ENCODE data around the gene CD69.

Gene CD69

DNA sequence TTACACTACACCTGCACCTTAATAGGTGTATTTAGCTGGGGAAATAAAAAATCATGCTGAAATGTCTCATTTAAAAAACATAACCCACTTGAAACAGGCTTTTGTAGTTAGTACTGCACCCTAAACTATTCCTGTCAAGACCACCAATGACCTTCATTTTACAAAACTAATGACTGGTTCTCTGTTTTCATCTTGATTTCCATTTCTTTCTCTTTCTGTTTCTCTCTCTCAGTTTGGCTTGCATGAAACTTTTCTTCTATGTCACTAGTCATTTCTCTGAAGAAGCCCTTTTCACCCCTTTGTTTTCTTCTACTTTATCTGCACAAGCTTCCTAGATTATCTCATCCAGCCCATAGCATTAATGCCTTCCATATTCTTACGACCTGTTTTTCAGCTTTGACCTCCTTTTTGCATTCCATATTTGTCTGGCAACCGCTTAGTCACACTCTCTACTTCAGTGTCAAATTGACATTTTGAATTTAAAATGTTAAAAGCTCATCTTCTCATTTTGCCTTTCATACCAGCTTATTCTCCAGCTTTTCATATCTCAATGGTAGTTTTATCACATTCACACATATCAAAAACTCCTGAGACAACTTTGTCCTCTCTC is 33.9 kb upstream of the CD69 start:
- Histone ChIP-seq H3K4me3 (ENCODE audit: low read depth in 1 of 2, low read length in 2 of 2) (no peak overlapping the region), H3K27me3 (ENCODE audit: low read depth, low read length) (no peaks in the 10 kb centered on the region), H3K27ac (ENCODE audit: low read length) (no peak overlapping the region), H3K36me3 (ENCODE audit: control insufficient read depth in 1 of 2, insufficient read depth in 2 of 2, low read length in 2 of 2) (no peaks in the 10 kb centered on the region), H3K4me1 (ENCODE audit: control insufficient read depth in 1 of 2, insufficient read depth in 2 of 2, low read length in 2 of 2) (no peaks in the 10 kb centered on the region), H3K9me3 (ENCODE audit: control insufficient read depth in 1 of 2, low read length in 2 of 2) (no peaks in the 10 kb centered on the region)

DNA sequence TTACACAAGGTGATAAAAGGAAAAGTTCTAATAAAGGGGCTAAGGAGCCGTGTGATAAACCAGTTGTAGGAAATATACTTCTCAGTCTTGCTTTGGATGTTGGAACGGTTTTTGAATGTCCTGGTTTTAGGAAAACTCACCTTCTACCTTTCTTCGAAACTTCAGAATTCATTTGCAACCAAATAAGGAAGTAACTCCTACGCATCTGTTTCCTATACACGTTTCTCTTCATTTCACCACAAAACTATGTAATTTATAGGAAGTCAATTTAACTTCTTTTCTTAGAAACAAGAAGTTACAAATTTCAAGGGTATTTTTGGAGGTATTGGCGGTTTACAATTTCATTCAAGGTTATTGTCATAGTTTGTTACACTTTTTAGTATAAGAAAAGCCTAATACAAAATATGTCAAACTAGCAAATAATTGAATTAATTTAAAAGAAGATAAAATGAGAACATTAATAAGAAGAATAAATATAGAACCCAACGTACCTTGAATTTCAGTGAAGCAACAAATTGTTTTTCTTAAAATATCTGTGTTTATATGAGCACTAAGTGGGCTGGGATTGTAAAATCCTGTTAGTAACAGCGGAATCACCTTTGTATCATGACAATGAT is 33.2 kb upstream of the CD69 start:
- no peak overlapping the region for H3K27ac ChIP-seq (ENCODE audit: low read length)
- H3K4me1 ChIP-seq (ENCODE audit: control insufficient read depth in 1 of 2, insufficient read depth in 2 of 2, low read length in 2 of 2), result no peaks in the 10 kb centered on the region
- H3K9me3 ChIP-seq (ENCODE audit: control insufficient read depth in 1 of 2, low read length in 2 of 2), result no peaks in the 10 kb centered on the region
- no peak overlapping the region for H3K4me3 ChIP-seq (ENCODE audit: low read depth in 1 of 2, low read length in 2 of 2)
- H3K36me3 ChIP-seq (ENCODE audit: control insufficient read depth in 1 of 2, insufficient read depth in 2 of 2, low read length in 2 of 2), result no peaks in the 10 kb centered on the region
- H3K27me3 ChIP-seq (ENCODE audit: low read depth, low read length), result no peaks in the 10 kb centered on the region

GRCh38 chr12:9792961-9793617 is 32.4 kb upstream of the CD69 start:
- H3K27me3 ChIP-seq (ENCODE audit: low read depth, low read length), result no peaks in the 10 kb centered on the region
- H3K9me3 ChIP-seq (ENCODE audit: control insufficient read depth in 1 of 2, low read length in 2 of 2), result no peaks in the 10 kb centered on the region
- H3K27ac ChIP-seq (ENCODE audit: low read length), result no peak overlapping the region
- H3K36me3 ChIP-seq (ENCODE audit: control insufficient read depth in 1 of 2, insufficient read depth in 2 of 2, low read length in 2 of 2), result no peaks in the 10 kb centered on the region
- H3K4me3 ChIP-seq (ENCODE audit: low read depth in 1 of 2, low read length in 2 of 2), result no peak overlapping the region
- H3K4me1 ChIP-seq (ENCODE audit: control insufficient read depth in 1 of 2, insufficient read depth in 2 of 2, low read length in 2 of 2), result no peaks in the 10 kb centered on the region

DNA sequence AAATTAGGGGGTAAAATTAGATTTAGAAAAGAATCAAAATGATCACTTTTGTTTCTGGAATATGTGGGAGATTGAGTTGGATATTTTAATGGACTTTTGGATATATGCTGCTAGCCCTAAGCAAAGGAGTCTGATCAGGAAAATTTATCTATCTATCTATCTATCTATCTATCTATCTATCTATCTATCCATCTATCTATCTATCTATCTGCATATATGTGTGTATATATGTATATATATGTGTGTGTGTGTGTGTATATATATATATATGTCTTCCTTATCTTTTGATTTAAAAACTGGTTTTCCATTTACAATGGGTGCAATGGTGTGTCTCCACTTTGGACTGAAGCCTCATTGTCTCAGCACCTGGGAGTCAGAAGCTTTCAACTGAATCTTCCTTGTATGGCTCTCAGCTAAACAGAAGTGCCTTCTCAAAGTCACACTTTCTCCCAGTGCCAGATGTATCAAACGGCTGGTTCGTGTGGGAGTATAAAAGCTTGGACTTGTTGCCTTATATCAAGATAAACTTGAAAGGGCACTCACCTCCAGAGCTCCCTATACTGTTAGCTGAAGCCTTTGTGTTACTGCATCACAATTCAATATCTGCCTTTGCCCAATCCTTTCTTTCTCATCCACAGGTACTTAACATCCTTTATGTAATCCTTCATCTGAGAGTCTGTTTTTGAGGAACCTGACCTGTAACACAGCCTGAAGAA is 31.6 kb upstream of the CD69 start:
- Histone ChIP-seq H3K4me3 (ENCODE audit: low read depth in 1 of 2, low read length in 2 of 2) (no peak overlapping the region), H3K27ac (ENCODE audit: low read length) (no peak overlapping the region), H3K36me3 (ENCODE audit: control insufficient read depth in 1 of 2, insufficient read depth in 2 of 2, low read length in 2 of 2) (no peaks in the 10 kb centered on the region), H3K9me3 (ENCODE audit: control insufficient read depth in 1 of 2, low read length in 2 of 2) (no peaks in the 10 kb centered on the region), H3K4me1 (ENCODE audit: control insufficient read depth in 1 of 2, insufficient read depth in 2 of 2, low read length in 2 of 2) (no peaks in the 10 kb centered on the region), H3K27me3 (ENCODE audit: low read depth, low read length) (no peaks in the 10 kb centered on the region)

- no peak overlapping the region for H3K4me3 ChIP-seq (ENCODE audit: low read depth in 1 of 2, low read length in 2 of 2)
- H3K27me3 ChIP-seq (ENCODE audit: low read depth, low read length), result no peaks in the 10 kb centered on the region
- H3K36me3 ChIP-seq (ENCODE audit: control insufficient read depth in 1 of 2, insufficient read depth in 2 of 2, low read length in 2 of 2), result no peaks in the 10 kb centered on the region
- no peaks in the 10 kb centered on the region for H3K4me1 ChIP-seq (ENCODE audit: control insufficient read depth in 1 of 2, insufficient read depth in 2 of 2, low read length in 2 of 2)
- no peak overlapping the region for H3K27ac ChIP-seq (ENCODE audit: low read length)
- no peaks in the 10 kb centered on the region for H3K9me3 ChIP-seq (ENCODE audit: control insufficient read depth in 1 of 2, low read length in 2 of 2)
These were observed 26.3 kb upstream of the CD69 start for GRCh38 chr12:9786726-9787717.

DNA sequence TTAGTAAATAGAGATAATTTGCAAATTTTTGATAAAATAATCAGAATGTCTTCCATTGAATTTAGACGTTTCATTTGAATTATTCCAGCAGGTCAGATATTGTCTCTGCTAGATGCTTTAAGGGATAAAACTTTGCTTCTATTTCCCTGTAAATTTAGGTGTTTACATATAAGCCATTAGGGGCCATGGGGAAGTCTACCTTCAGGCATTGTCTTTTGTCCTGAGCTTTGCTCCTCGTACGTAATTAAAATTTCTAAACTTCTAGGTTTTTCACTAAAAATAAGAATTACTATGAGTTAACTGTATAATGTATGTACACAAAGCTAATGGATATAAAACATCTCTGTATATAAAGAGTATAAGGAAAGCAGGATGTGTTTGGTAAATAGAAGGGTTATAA is 24.1 kb upstream of the CD69 start:
- Histone ChIP-seq H3K4me1 (ENCODE audit: control insufficient read depth in 1 of 2, insufficient read depth in 2 of 2, low read length in 2 of 2) (no peaks in the 10 kb centered on the region), H3K27me3 (ENCODE audit: low read depth, low read length) (no peaks in the 10 kb centered on the region), H3K27ac (ENCODE audit: low read length) (no peak overlapping the region), H3K4me3 (ENCODE audit: low read depth in 1 of 2, low read length in 2 of 2) (no peak overlapping the region), H3K9me3 (ENCODE audit: control insufficient read depth in 1 of 2, low read length in 2 of 2) (no peaks in the 10 kb centered on the region), H3K36me3 (ENCODE audit: control insufficient read depth in 1 of 2, insufficient read depth in 2 of 2, low read length in 2 of 2) (no peaks in the 10 kb centered on the region)

DNA sequence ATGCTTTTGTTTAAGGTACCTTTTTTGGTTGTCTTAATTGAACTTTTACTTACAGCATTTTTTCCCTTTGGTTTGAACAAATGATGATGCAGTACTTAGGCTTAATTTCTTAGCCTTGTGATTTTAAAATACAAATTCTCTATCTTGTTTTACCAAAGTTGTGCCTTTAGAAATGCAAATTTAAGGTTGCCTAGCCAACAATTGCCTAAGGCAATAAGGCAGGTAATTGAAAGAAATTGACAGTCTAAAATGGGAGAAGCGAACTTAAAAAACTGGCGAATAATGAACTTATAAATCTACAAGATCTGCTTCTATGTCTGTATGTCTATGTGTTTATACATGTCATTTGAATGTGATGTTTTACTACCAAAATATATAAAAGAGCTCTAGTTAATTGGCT is 23.6 kb upstream of the CD69 start:
- no peaks in the 10 kb centered on the region for H3K4me1 ChIP-seq (ENCODE audit: control insufficient read depth in 1 of 2, insufficient read depth in 2 of 2, low read length in 2 of 2)
- H3K9me3 ChIP-seq (ENCODE audit: control insufficient read depth in 1 of 2, low read length in 2 of 2), result no peaks in the 10 kb centered on the region
- H3K36me3 ChIP-seq (ENCODE audit: control insufficient read depth in 1 of 2, insufficient read depth in 2 of 2, low read length in 2 of 2), result no peaks in the 10 kb centered on the region
- H3K27ac ChIP-seq (ENCODE audit: low read length), result no peak overlapping the region
- H3K4me3 ChIP-seq (ENCODE audit: low read depth in 1 of 2, low read length in 2 of 2), result no peak overlapping the region
- no peaks in the 10 kb centered on the region for H3K27me3 ChIP-seq (ENCODE audit: low read depth, low read length)

- Histone ChIP-seq H3K36me3 (ENCODE audit: control insufficient read depth in 1 of 2, insufficient read depth in 2 of 2, low read length in 2 of 2) (no peaks in the 10 kb centered on the region), H3K4me1 (ENCODE audit: control insufficient read depth in 1 of 2, insufficient read depth in 2 of 2, low read length in 2 of 2) (no peaks in the 10 kb centered on the region), H3K4me3 (ENCODE audit: low read depth in 1 of 2, low read length in 2 of 2) (no peak overlapping the region), H3K27me3 (ENCODE audit: low read depth, low read length) (no peaks in the 10 kb centered on the region), H3K9me3 (ENCODE audit: control insufficient read depth in 1 of 2, low read length in 2 of 2) (no peaks in the 10 kb centered on the region), H3K27ac (ENCODE audit: low read length) (no peak overlapping the region)
These were observed 22.1 kb upstream of the CD69 start for GRCh38 chr12:9782547-9783382.

- no peaks in the 10 kb centered on the region for H3K4me1 ChIP-seq (ENCODE audit: control insufficient read depth in 1 of 2, insufficient read depth in 2 of 2, low read length in 2 of 2)
- H3K4me3 ChIP-seq (ENCODE audit: low read depth in 1 of 2, low read length in 2 of 2), result no peak overlapping the region
- no peak overlapping the region for H3K27ac ChIP-seq (ENCODE audit: low read length)
- no peaks in the 10 kb centered on the region for H3K36me3 ChIP-seq (ENCODE audit: control insufficient read depth in 1 of 2, insufficient read depth in 2 of 2, low read length in 2 of 2)
- no peaks in the 10 kb centered on the region for H3K27me3 ChIP-seq (ENCODE audit: low read depth, low read length)
- no peaks in the 10 kb centered on the region for H3K9me3 ChIP-seq (ENCODE audit: control insufficient read depth in 1 of 2, low read length in 2 of 2)
These were observed 20.7 kb upstream of the CD69 start for GRCh38 chr12:9781360-9781759.

DNA sequence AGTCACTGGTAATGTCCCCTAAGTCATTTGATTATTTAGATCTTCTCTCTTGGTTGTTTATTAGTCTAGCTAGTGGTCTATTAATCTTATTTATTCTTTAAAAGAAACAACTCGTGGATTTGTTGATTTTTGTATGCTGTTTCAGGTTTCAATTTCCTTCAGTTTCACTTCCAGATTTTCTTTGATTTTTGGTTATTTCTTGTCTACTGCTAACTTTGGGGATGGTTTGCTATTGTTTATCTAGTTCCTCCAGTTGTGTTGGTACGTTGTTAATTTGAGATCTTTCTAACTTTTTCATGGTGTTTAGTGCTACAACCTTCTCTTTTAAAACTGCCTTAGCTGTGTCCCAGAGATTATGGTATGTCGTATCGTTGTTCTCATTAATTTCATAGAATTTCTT is 18.5 kb upstream of the CD69 start:
- Histone ChIP-seq H3K4me3 (ENCODE audit: low read depth in 1 of 2, low read length in 2 of 2) (no peak overlapping the region), H3K27ac (ENCODE audit: low read length) (no peak overlapping the region), H3K9me3 (ENCODE audit: control insufficient read depth in 1 of 2, low read length in 2 of 2) (no peaks in the 10 kb centered on the region), H3K36me3 (ENCODE audit: control insufficient read depth in 1 of 2, insufficient read depth in 2 of 2, low read length in 2 of 2) (no peaks in the 10 kb centered on the region), H3K4me1 (ENCODE audit: control insufficient read depth in 1 of 2, insufficient read depth in 2 of 2, low read length in 2 of 2) (no peaks in the 10 kb centered on the region), H3K27me3 (ENCODE audit: low read depth, low read length) (no peaks in the 10 kb centered on the region)
